IMR-90 (cell line): ENCODE data around the gene NKAIN2. TPM values are rescaled to one million over a fixed set of nuclear protein-coding genes. Genes with fewer than 3 reads are reported as not detected.

Experiments used
- polyA plus RNA-seq, 3 experiments: library from polyadenylated mRNA; depleted of rRNA; stranded (reverse); fragments of >200 nt; gene quantifications; 2 replicates each; pipeline ENCODE4 v1.2.3, GENCODE V29; 2012; ENCODE audit warnings: low replicate concordance in 1 of 3
- total RNA-seq: library from RNA; depleted of rRNA; stranded (reverse); fragments of >200 nt; gene quantifications from 2 replicates; pipeline ENCODE4 v1.2.3, GENCODE V29; 2012; rRNA removed

NKAIN2 gene
- total and polyA plus RNA-seq, 2 of the 4 experiments (the other 2 are of a cell fraction) = not detected

Other genes with a start within 250 kb of the NKAIN2 start
- not detected in 2 replicates for gene TRDN, start 166.9 kb upstream of the NKAIN2 start, total RNA-seq
- not detected in 2 replicates for gene TRDN, start 166.9 kb upstream of the NKAIN2 start, polyA plus RNA-seq (2012; rRNA removed)